SK-N-SH (cell line): Measurements from ENCODE around the gene POLR2B.

Experiments
- EP300 ChIP-seq, 2 experiments: IDR thresholded peaks; 2 replicates each; pipeline versions ENCODE4 v1.4.0 to v1.6.1; 2012; ENCODE audit warnings: borderline replicate concordance in 1 of 2, low read depth in 1 of 2, low read length in 1 of 2
- MXI1 ChIP-seq: IDR thresholded peaks from 2 replicates; pipeline ENCODE4 v1.6.1; 2012; ENCODE audit warnings: mild to moderate bottlenecking, low read depth, low read length, improper control_type of control experiment
- NFIC ChIP-seq: IDR thresholded peaks from 2 replicates; pipeline ENCODE4 v1.4.0; 2012; ENCODE audit warnings: borderline replicate concordance
- POLR2AphosphoS5 ChIP-seq: IDR thresholded peaks from 2 replicates; pipeline ENCODE4 v1.6.1; 2012; ENCODE audit warnings: low read depth, low read length
- RCOR1 ChIP-seq: fragments of 150-350 bp; IDR thresholded peaks from 2 replicates; pipeline ENCODE4 v1.6.1; 2017; ENCODE audit warnings: antibody characterized with exemption, low read length
- TF ChIP-seq, protein P1 (sequence below): IDR thresholded peaks from 2 replicates; pipeline ENCODE4; 2012

DNA sequence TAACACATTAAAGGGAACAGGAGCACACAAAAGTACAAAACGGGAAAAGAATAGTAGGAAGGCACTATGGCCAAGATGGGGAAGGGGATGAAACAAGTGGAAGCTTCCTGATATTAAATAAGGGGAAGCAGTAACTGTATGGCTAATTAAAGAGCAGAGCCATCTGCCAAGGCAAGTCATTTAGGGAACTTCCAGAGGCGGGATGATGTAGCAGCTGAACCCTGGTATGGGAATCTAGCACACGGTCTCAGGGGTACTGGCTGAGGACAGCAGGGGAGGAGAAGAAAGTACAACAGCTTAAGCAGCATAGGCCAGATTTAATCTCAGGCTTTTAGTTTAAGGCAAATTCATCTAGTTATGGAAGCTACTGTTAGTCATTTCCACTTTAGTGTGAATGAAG is 72.4 kb downstream of the POLR2B start:
- TF ChIP-seq POLR2AphosphoS5 (no peak), RCOR1 (no peak), MXI1 (no peak), EP300 (IDR thresholded peaks at IDR 0.05; ENCODE audit: borderline replicate concordance in 1 of 2, low read depth in 1 of 2, low read length in 1 of 2) (no peak), NFIC (no peak)
- TF ChIP-seq, protein P1, sequence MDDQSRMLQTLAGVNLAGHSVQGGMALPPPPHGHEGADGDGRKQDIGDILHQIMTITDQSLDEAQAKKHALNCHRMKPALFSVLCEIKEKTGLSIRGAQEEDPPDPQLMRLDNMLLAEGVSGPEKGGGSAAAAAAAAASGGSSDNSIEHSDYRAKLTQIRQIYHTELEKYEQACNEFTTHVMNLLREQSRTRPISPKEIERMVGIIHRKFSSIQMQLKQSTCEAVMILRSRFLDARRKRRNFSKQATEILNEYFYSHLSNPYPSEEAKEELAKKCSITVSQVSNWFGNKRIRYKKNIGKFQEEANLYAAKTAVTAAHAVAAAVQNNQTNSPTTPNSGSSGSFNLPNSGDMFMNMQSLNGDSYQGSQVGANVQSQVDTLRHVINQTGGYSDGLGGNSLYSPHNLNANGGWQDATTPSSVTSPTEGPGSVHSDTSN, result no peak
